ENCODE data around the gene IL6R. TPM values are rescaled to one million over a fixed set of nuclear protein-coding genes. Genes with fewer than 3 reads are reported as not detected.

IL6R gene
- total RNA-seq, 1 experiment from 2014 or later, result 22.8 TPM

DNA sequence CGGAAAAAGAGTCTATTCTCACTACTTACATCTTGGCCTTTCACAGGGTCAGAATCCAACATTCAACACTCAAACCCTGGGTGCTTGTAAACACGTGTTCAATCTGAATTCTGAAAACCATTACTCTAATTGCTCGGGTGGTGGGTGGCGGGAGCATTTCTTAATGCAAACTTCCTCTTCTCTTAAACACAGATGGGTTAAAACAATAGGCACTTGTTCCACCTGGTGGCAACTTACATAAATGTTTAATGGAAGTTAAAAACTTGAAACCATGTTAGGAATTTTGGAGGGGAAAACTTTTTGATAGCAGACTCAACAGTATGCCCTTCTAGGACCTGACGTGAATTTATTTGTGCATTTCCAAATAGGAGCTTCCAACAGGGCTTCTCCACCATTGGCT, 73.5 kb downstream of the IL6R start:
- Mint-ChIP-seq H3K4me3 (ENCODE audit: unreplicated experiment) (no peak overlapping the region), H3K4me1 (ENCODE audit: insufficient read depth, unreplicated experiment) (peaks cover 18% of the 10 kb centered on the region), H3K9me3 (ENCODE audit: unreplicated experiment) (no peaks in the 10 kb centered on the region), H3K27me3 (ENCODE audit: insufficient read depth, unreplicated experiment) (no peaks in the 10 kb centered on the region), H3K36me3 (ENCODE audit: insufficient read depth, unreplicated experiment) (peaks cover 6% of the 10 kb centered on the region), H3K27ac (ENCODE audit: low read depth, unreplicated experiment) (no peak overlapping the region)
- TF ChIP-seq, protein P1, sequence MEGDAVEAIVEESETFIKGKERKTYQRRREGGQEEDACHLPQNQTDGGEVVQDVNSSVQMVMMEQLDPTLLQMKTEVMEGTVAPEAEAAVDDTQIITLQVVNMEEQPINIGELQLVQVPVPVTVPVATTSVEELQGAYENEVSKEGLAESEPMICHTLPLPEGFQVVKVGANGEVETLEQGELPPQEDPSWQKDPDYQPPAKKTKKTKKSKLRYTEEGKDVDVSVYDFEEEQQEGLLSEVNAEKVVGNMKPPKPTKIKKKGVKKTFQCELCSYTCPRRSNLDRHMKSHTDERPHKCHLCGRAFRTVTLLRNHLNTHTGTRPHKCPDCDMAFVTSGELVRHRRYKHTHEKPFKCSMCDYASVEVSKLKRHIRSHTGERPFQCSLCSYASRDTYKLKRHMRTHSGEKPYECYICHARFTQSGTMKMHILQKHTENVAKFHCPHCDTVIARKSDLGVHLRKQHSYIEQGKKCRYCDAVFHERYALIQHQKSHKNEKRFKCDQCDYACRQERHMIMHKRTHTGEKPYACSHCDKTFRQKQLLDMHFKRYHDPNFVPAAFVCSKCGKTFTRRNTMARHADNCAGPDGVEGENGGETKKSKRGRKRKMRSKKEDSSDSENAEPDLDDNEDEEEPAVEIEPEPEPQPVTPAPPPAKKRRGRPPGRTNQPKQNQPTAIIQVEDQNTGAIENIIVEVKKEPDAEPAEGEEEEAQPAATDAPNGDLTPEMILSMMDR (IDR thresholded peaks at IDR 0.05; ENCODE audit: unreplicated experiment), result no peak
- ChIA-PET CTCF (interaction anchor here (0.7 to 7.2 kb wide), 33 partner anchors 9 to 694 kb away, joined by 3 to 128 read pairs (median 5); partner anchors contain the start of genes ATP8B2, HAX1 and KRTCAP2), POLR2A (interaction anchor here (0.6 to 3.2 kb wide), 12 partner anchors 46 to 846 kb away, joined by 3 to 16 read pairs (median 4); partner anchors contain the start of genes PMVK and UBE2Q1)
- peak; percentile 60 for DNase-seq (ENCODE audit: unreplicated experiment)
- intact Hi-C loops (cut with micrococcal nuclease), result loop anchor here (1.0 to 5.0 kb wide), 5 partner anchors 73 to 458 kb away; partner anchors contain the start of genes HAX1, IL6R and PMVK
- no TSS peak for BruUV-seq (replicated peaks)

DNA sequence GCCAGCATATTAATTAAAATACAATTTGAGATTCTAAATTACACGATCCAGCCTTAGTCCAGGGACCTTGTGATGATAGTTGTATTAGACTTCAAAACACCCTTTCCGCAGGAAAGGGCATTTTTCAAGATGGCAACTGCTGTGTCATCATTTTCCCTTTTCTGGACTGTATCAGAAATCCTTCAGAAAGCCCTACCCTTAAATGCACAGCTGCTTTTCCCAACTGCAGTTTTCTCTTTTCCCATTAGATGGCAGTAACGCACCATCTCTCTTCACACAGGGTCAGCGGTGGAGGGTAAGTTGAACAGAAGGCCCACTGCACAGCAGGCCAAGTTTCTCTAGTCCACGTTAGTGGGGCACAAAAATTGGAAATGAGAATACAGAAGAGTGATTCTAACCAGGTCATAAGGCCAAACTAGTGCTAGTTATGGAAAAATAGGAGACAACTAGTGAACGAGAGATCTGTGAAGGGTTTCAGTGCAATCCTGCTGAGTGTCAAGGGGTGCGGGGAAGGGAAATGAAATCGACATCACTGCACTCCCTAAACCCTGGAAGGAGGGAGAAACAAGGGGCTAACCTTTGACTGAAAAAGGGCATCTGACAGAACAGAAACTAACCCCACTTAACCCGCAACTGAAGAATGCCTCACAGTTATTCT, 74.8 kb downstream of the IL6R start:
- no peaks in the 10 kb centered on the region for H3K27me3 Mint-ChIP-seq (ENCODE audit: insufficient read depth, unreplicated experiment)
- peak; percentile 92 for DNase-seq (ENCODE audit: unreplicated experiment)
- POLR2A ChIA-PET, result interaction anchor here (0.6 to 3.2 kb wide), 20 partner anchors 47 to 605 kb away, joined by 3 to 22 read pairs (median 3); partner anchors contain the start of genes FLAD1, PMVK and UBE2Q1
- BruUV-seq (replicated peaks), result no TSS peak
- TF ChIP-seq, protein P1 (IDR thresholded peaks at IDR 0.05; ENCODE audit: unreplicated experiment), result peak; percentile 98
- H3K9me3 Mint-ChIP-seq (ENCODE audit: unreplicated experiment), result no peaks in the 10 kb centered on the region
- H3K27ac Mint-ChIP-seq (ENCODE audit: low read depth, unreplicated experiment), result no peak overlapping the region
- CTCF ChIA-PET, result interaction anchor here (0.6 to 7.2 kb wide), 54 partner anchors 8 to 1693 kb away, joined by 3 to 128 read pairs (median 4); partner anchors contain the start of genes ATP8B2 and HAX1
- H3K4me1 Mint-ChIP-seq (ENCODE audit: insufficient read depth, unreplicated experiment), result peaks cover 23% of the 10 kb centered on the region
- H3K36me3 Mint-ChIP-seq (ENCODE audit: insufficient read depth, unreplicated experiment), result peaks cover 6% of the 10 kb centered on the region
- H3K4me3 Mint-ChIP-seq (ENCODE audit: unreplicated experiment), result no peak overlapping the region
- intact Hi-C loops (cut with micrococcal nuclease), result loop anchor here (1.0 to 5.0 kb wide), 6 partner anchors 66 to 604 kb away; partner anchors contain the start of gene PMVK

DNA sequence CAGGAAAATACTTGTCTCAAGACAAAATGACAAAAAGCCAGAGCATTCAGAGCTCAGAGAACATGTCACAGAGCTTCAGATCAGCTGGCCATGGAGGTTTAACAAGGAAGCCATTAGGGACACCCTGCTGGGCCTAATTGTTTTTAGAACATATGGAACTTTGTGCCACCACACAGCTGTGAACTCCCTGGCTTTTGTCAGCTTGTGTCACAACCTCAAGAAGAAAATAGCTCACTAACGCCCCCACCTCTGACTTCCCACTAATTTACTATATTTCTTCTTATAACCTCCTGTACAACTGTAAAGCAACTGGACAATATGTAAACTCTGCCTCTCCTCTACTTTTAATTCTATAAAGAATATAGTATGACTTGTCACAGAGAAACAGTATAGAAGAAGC, 75.9 kb downstream of the IL6R start:
- Mint-ChIP-seq H3K4me3 (ENCODE audit: unreplicated experiment) (no peak overlapping the region), H3K27me3 (ENCODE audit: insufficient read depth, unreplicated experiment) (no peaks in the 10 kb centered on the region), H3K9me3 (ENCODE audit: unreplicated experiment) (no peaks in the 10 kb centered on the region), H3K36me3 (ENCODE audit: insufficient read depth, unreplicated experiment) (peaks cover 6% of the 10 kb centered on the region), H3K4me1 (ENCODE audit: insufficient read depth, unreplicated experiment) (peaks cover 21% of the 10 kb centered on the region), H3K27ac (ENCODE audit: low read depth, unreplicated experiment) (no peak overlapping the region)
- intact Hi-C loops (cut with micrococcal nuclease), result loop anchor here (2.0 kb wide), 1 partner anchor 188 kb away; no protein-coding TSS in a partner anchor
- ChIA-PET POLR2A (interaction anchor here (1.1 to 3.2 kb wide), 8 partner anchors 9 to 584 kb away, joined by 3 to 22 read pairs (median 3); partner anchors contain the start of genes ADAM15 and PMVK), CTCF (interaction anchor here (0.6 to 7.2 kb wide), 44 partner anchors 8 to 1381 kb away, joined by 3 to 128 read pairs (median 4); partner anchors contain the start of genes CKS1B and PBXIP1)
- no peak for DNase-seq (ENCODE audit: unreplicated experiment)
- BruUV-seq (replicated peaks), result no TSS peak
- TF ChIP-seq, protein P1 (IDR thresholded peaks at IDR 0.05; ENCODE audit: unreplicated experiment), result no peak
